Naive B cell (primary cell): ENCODE data around the gene LXN. TPM values are rescaled to one million over a fixed set of nuclear protein-coding genes. Genes with fewer than 3 reads are reported as not detected.
A peak's percentile ranks its signal among the peaks of the same experiment; 100 is the strongest.
"Not testable (repeated sequence)": the region's sequence is repeated elsewhere in the genome, so short reads cannot be mapped to it uniquely, and the experiment has no call there.

Experiments
- ATAC-seq, 2 donors: fragments of 150-1000 bp; cut with Tn5 transposase; 2 replicates each; pipeline ENCODE4 v1.10.0; 2021; ENCODE audit warnings: low read depth in 2 of 2, mild to moderate bottlenecking in 2 of 2, moderate library complexity in 2 of 2
- DNase-seq: peaks from one replicate; pipeline ENCODE4 v3.0.0; 2022
- H3K27ac Mint-ChIP-seq, 6 donors: one replicate each; pipeline ENCODE4 v1.8.0; 2020 to 2022; ENCODE audit warnings: mild to moderate bottlenecking in 6 of 6, mixed read lengths in 6 of 6, moderate library complexity in 5 of 6, inconsistent platforms in 2 of 6
- H3K27me3 Mint-ChIP-seq, 3 donors: one replicate each; pipeline ENCODE4 v1.8.0; 2021 to 2022; ENCODE audit warnings: mixed read lengths in 3 of 3, mild to moderate bottlenecking in 1 of 3
- H3K36me3 Mint-ChIP-seq, 2 donors: one replicate each; pipeline ENCODE4 v1.8.0; 2020 to 2022; ENCODE audit warnings: mixed read lengths in 2 of 2, inconsistent platforms in 1 of 2, mild to moderate bottlenecking in 1 of 2
- H3K4me1 Mint-ChIP-seq, 3 donors: one replicate each; pipeline ENCODE4 v1.8.0; 2020 to 2022; ENCODE audit warnings: mixed read lengths in 3 of 3, inconsistent platforms in 1 of 3, mild to moderate bottlenecking in 1 of 3, moderate library complexity in 1 of 3
- H3K4me3 Mint-ChIP-seq, 8 donors: one replicate each; pipeline ENCODE4 v1.8.0; 2020 to 2022; ENCODE audit warnings: mild to moderate bottlenecking in 8 of 8, mixed read lengths in 8 of 8, moderate library complexity in 8 of 8, inconsistent platforms in 2 of 8
- H3K9me3 Mint-ChIP-seq, 7 donors: one replicate each; pipeline ENCODE4 v1.8.0; 2020 to 2022; ENCODE audit warnings: mixed read lengths in 7 of 7, mild to moderate bottlenecking in 5 of 7, inconsistent platforms in 2 of 7, moderate library complexity in 1 of 7
- polyA plus RNA-seq, 6 donors: library from polyadenylated mRNA; unstranded; fragments of 300-500 nt; fragmentation: Illumina TruSeq; gene quantifications; one replicate each; pipeline ENCODE4 v1.2.3, GENCODE V29; 2021; ENCODE audit warnings: low read depth in 6 of 6

The LXN gene
- polyA plus RNA-seq, 6 donors from 2014 or later, result 6.2 to 15.4 (median 12.0) TPM

- no peak for ATAC-seq
- peaks cover 12 to 19% of the 10 kb centered on the region in 2 donors for H3K36me3 Mint-ChIP-seq
- H3K4me1 Mint-ChIP-seq, result no peaks in the 10 kb centered on the region
- peak overlapping the region in 1 of 6 donors; percentile 68 for H3K27ac Mint-ChIP-seq
- no peaks in the 10 kb centered on the region for H3K27me3 Mint-ChIP-seq
- H3K4me3 Mint-ChIP-seq, result no peak overlapping the region
- H3K9me3 Mint-ChIP-seq, result no peaks in the 10 kb centered on the region
- DNase-seq, result no peak
Observed at GRCh38 chr3:158700559-158700958, 28.1 kb upstream of the LXN start.

GRCh38 chr3:158696618-158697017 is 24.2 kb upstream of the LXN start:
- peaks cover 0 to 30% of the 10 kb centered on the region in 2 donors for H3K36me3 Mint-ChIP-seq

DNA sequence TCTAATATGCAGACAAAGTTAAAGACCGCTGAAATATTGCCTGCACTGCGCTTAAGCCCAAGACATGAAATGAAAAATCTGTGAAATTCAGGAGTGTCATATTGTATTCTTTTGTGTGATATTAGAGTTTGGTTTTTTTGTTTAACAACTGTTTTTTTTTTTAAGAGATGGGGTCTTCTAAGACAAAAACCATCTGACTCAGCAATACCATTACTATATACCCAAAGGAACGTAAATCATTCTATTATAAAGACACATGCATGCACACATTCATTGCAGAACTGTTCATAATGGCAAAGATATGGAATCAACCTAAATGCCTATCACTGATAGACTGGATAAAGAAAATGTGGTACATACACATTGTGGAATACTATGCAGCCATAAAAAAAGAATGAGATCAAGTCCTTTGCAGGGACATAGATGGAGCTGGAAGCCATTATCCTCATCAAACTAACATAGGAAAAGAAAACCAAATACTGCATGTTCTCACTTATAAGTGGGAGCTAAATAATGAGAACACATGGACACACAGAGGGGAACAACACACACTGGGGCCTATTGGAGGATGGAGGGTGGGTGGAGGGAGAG is 21.5 kb upstream of the LXN start:
- H3K36me3 Mint-ChIP-seq, result peaks cover 0 to 44% of the 10 kb centered on the region in 2 donors
- H3K27ac Mint-ChIP-seq, ATAC-seq, DNase-seq, H3K4me3 Mint-ChIP-seq, H3K9me3 Mint-ChIP-seq, H3K27me3 Mint-ChIP-seq, H3K4me1 Mint-ChIP-seq: not testable (repeated sequence)

More at GRCh38 chr3:158696618-158697017, 24.2 kb upstream of the LXN start:
- DNase-seq, result no peak
- Mint-ChIP-seq H3K4me1 (no peaks in the 10 kb centered on the region), H3K27me3 (no peaks in the 10 kb centered on the region), H3K27ac (no peak overlapping the region), H3K9me3 (peaks cover 0 to 2% (median 0%) of the 10 kb centered on the region in 7 donors), H3K4me3 (no peak overlapping the region)
- ATAC-seq, result no peak

- Mint-ChIP-seq H3K9me3 (no peaks in the 10 kb centered on the region), H3K27ac (peak overlapping the region in 1 of 6 donors; percentile 15), H3K36me3 (peaks cover 9 to 22% of the 10 kb centered on the region in 2 donors), H3K4me1 (no peaks in the 10 kb centered on the region), H3K27me3 (no peaks in the 10 kb centered on the region), H3K4me3 (no peak overlapping the region)
- no peak for ATAC-seq
- no peak for DNase-seq
Observed at GRCh38 chr3:158685159-158685558, 12.7 kb upstream of the LXN start.

DNA sequence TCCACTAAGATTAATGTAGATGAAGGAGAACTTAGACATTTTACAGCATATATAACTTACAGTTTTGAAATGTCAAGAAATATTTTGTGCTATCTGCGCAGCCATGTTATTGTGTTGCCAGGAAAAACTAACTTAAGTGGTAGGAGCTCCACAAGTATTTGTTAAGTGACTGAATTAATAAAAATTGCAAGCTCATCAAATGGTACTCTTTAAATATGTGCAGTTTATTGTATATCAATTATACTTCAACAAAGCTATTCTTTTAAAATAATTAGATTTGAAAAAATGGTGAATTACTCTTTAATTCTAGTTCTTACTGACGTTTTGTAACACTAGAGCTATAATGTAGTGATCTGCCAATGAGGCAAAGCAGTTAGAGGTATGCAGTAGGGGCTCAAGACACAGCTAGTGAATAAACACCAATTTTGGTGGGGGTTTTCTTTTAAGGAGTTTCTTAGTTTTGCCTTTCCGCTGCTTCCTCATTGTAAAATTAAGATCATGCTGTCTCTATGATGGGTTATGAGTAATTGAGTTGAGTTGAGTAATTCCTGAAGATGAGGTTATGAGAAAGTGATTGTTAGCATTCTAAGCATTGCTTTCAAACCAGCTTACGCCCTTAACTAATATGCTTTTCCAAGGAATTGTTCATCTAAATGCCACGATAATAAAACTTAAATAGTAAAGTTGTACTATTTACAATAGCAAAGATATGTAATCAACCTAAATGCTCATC is 10.9 kb upstream of the LXN start:
- Mint-ChIP-seq H3K36me3 (peaks cover 9 to 19% of the 10 kb centered on the region in 2 donors), H3K4me3 (no peak overlapping the region), H3K4me1 (no peaks in the 10 kb centered on the region), H3K27ac (no peak overlapping the region), H3K9me3 (no peaks in the 10 kb centered on the region), H3K27me3 (no peaks in the 10 kb centered on the region)
- DNase-seq (no peak), ATAC-seq (no peak)

GRCh38 chr3:158680861-158681260 is 8.4 kb upstream of the LXN start:
- no peak for DNase-seq
- peaks cover 9 to 30% of the 10 kb centered on the region in 2 donors for H3K36me3 Mint-ChIP-seq
- no peak overlapping the region for H3K27ac Mint-ChIP-seq
- no peak overlapping the region for H3K4me3 Mint-ChIP-seq
- no peak for ATAC-seq
- H3K4me1 Mint-ChIP-seq, result no peaks in the 10 kb centered on the region
- H3K27me3 Mint-ChIP-seq, result no peaks in the 10 kb centered on the region
- no peaks in the 10 kb centered on the region for H3K9me3 Mint-ChIP-seq

GRCh38 chr3:158679547-158680000 is 7.1 kb upstream of the LXN start:
- Mint-ChIP-seq H3K27ac (no peak overlapping the region), H3K9me3 (no peaks in the 10 kb centered on the region), H3K36me3 (peaks cover 9 to 27% of the 10 kb centered on the region in 2 donors), H3K4me1 (no peaks in the 10 kb centered on the region), H3K27me3 (no peaks in the 10 kb centered on the region), H3K4me3 (no peak overlapping the region)
- DNase-seq (no peak), ATAC-seq (no peak)

DNA sequence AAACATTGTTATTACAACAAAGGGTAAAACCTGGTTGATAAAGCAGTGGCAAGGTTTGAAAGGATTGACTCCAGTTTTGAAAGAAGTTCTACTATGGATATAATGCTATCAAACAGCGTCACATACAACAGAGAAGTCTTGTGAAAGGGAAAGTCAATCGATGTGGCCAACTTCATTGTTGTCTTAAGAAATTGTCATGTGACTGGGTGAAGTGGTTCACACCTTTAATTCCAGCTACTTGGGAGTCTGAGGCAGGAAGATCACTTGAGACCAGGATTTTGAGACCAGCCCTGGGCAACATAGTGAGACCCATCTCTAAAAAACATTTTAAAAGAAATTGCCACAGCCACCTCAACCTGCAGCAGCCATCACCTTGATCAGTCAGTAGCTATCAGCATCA is 6.2 kb upstream of the LXN start:
- DNase-seq (no peak), ATAC-seq (no peak)
- H3K4me3 Mint-ChIP-seq, result no peak overlapping the region
- H3K27me3 Mint-ChIP-seq, result no peaks in the 10 kb centered on the region
- no peaks in the 10 kb centered on the region for H3K9me3 Mint-ChIP-seq
- H3K4me1 Mint-ChIP-seq, result no peaks in the 10 kb centered on the region
- no peak overlapping the region for H3K27ac Mint-ChIP-seq
- peaks cover 1 to 21% of the 10 kb centered on the region in 2 donors for H3K36me3 Mint-ChIP-seq

GRCh38 chr3:158671821-158672214 is 630 bp downstream of the LXN start:
- H3K4me1 Mint-ChIP-seq, result peaks cover 18 to 28% (median 23%) of the 10 kb centered on the region in 3 donors
- H3K36me3 Mint-ChIP-seq, result peaks cover 0 to 13% of the 10 kb centered on the region in 2 donors
- ATAC-seq, result peak; percentile 13 to 21
- no peaks in the 10 kb centered on the region for H3K9me3 Mint-ChIP-seq
- H3K4me3 Mint-ChIP-seq, result peak overlapping the region; percentile 89 to 97 (median 95)
- H3K27me3 Mint-ChIP-seq, result no peaks in the 10 kb centered on the region
- H3K27ac Mint-ChIP-seq, result peak overlapping the region in 5 of 6 donors; percentile 86 to 96 (median 91)
- DNase-seq, result no peak

- no peak overlapping the region for H3K27ac Mint-ChIP-seq
- H3K36me3 Mint-ChIP-seq, result peaks cover 0 to 29% of the 10 kb centered on the region in 2 donors
- no peak for ATAC-seq
- H3K4me1 Mint-ChIP-seq, result peaks cover 18 to 28% (median 23%) of the 10 kb centered on the region in 3 donors
- H3K4me3 Mint-ChIP-seq, result no peak overlapping the region
- H3K27me3 Mint-ChIP-seq, result no peaks in the 10 kb centered on the region
- no peaks in the 10 kb centered on the region for H3K9me3 Mint-ChIP-seq
- no peak for DNase-seq
Observed at GRCh38 chr3:158668506-158668905, 3.9 kb downstream of the LXN start.

GRCh38 chr3:158666416-158666815 is 6.0 kb downstream of the LXN start:
- Mint-ChIP-seq H3K4me1 (peaks cover 4 to 12% (median 6%) of the 10 kb centered on the region in 3 donors), H3K9me3 (no peaks in the 10 kb centered on the region), H3K36me3 (peaks cover 0 to 29% of the 10 kb centered on the region in 2 donors), H3K27ac (no peak overlapping the region), H3K4me3 (no peak overlapping the region), H3K27me3 (no peaks in the 10 kb centered on the region)
- DNase-seq (no peak), ATAC-seq (no peak)

DNA sequence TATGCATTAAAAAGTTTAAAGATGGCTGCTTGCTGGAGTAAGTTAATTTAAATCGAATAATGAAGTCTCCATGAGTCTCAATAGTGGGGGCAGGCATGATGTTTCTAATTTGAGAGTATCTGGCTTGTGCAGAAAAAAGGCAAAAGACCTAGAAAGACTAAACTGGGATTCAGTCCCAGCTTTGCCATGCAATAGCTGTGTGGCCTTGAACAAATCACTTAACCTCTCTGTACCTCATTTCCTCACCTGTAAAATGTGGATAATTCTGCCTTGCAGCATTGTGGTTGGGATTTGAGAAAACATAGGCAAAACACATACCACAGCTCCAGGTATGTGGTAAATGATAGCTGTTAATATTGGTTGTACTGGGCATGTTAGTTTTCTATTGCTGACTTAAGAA is 8.6 kb downstream of the LXN start:
- no peaks in the 10 kb centered on the region for H3K9me3 Mint-ChIP-seq
- H3K36me3 Mint-ChIP-seq, result peaks cover 0 to 28% of the 10 kb centered on the region in 2 donors
- H3K4me3 Mint-ChIP-seq, result no peak overlapping the region
- H3K4me1 Mint-ChIP-seq, result peaks cover 0 to 2% (median 0%) of the 10 kb centered on the region in 3 donors
- DNase-seq (no peak), ATAC-seq (no peak)
- no peaks in the 10 kb centered on the region for H3K27me3 Mint-ChIP-seq
- no peak overlapping the region for H3K27ac Mint-ChIP-seq

DNA sequence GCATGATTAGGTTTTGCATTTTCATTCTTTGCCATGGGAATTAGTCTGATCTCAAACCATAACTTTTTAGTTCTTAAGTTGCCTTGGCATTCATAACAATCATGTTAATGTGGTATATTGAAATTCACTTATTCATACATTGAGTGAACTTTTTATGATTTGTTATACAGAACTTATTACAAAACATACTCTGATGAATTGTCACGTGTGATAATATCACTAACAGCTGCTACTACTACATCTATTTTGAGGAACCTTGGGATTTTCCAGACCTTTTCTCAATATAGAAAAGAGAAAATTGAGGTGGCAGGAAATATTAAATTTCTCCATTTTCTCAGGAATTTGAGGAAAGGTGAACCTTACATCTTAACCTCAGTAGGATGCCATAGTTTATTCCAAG is 9.2 kb downstream of the LXN start:
- Mint-ChIP-seq H3K9me3 (no peaks in the 10 kb centered on the region), H3K36me3 (peaks cover 0 to 22% of the 10 kb centered on the region in 2 donors), H3K4me1 (no peaks in the 10 kb centered on the region), H3K4me3 (no peak overlapping the region), H3K27me3 (no peaks in the 10 kb centered on the region), H3K27ac (no peak overlapping the region)
- DNase-seq (no peak), ATAC-seq (no peak)

GRCh38 chr3:158660711-158661110 is 11.7 kb downstream of the LXN start:
- H3K27ac Mint-ChIP-seq, result no peak overlapping the region
- no peak for ATAC-seq
- H3K4me1 Mint-ChIP-seq, result no peaks in the 10 kb centered on the region
- no peaks in the 10 kb centered on the region for H3K9me3 Mint-ChIP-seq
- H3K36me3 Mint-ChIP-seq, result peaks cover 0 to 18% of the 10 kb centered on the region in 2 donors
- H3K4me3 Mint-ChIP-seq, result no peak overlapping the region
- DNase-seq, result no peak
- H3K27me3 Mint-ChIP-seq, result no peaks in the 10 kb centered on the region
